ENCODE measurements around the gene ITM2C. TPM values are rescaled to one million over a fixed set of nuclear protein-coding genes. Genes with fewer than 3 reads are reported as not detected.

Gene ITM2C, protein sequence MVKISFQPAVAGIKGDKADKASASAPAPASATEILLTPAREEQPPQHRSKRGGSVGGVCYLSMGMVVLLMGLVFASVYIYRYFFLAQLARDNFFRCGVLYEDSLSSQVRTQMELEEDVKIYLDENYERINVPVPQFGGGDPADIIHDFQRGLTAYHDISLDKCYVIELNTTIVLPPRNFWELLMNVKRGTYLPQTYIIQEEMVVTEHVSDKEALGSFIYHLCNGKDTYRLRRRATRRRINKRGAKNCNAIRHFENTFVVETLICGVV
- 138 TPM for polyA plus RNA-seq (ENCODE audit: insufficient read length)

DNA sequence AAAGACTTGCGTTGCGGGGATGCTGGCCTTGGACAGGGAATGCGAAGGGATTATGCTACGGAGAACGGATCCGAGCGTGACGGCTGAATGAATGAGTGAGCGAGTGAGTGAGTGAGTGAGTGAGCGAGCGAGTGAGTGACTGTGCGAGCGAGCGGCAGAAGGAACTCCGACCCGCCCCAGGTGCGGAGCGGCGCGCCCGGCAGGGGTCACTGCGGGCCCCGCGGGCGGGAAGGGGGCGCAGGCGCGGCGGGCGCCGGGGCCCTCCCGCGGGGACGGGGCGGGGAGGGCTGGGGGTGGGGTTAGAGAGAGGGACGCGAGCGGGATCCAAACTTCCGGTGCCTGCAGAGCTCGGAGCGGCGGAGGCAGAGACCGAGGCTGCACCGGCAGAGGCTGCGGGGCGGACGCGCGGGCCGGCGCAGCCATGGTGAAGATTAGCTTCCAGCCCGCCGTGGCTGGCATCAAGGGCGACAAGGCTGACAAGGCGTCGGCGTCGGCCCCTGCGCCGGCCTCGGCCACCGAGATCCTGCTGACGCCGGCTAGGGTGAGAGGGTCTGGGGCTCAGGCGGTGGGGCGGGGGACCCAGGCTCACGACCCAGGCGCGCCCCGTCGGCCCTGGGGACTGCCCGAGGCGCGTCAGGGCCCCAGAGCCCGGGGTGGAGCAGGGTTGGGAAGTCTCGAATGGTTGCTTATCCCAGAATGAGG is at the start of gene ITM2C:
Gene ITM2C, plus strand, starts transcription at position 338 of the 702 bp plus-strand sequence. Its CDS starts 84 bp downstream, at position 422.
- DNase-seq (ENCODE audit: low read depth): no peak

DNA sequence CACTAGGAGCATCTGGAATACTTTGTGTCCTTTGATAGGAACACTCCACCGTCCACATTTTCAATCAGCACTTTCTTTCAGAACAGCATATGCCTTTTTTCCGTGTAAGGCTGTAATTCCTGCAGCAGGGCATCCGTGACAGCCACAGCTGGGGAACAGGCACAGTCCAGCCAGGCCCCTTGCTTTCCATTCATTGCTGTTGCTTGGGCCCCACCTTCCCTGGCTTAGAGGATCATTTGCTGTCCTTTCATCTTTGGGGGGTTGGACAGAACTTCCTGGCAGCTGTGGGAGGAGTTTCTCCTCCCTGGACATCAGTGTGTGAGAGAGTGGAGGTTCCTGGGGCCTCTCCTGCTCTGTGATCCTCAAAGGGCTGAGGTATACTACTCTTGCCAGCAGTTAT is 49.7 kb upstream of the ITM2C start:
- DNase-seq (ENCODE audit: low read depth): no peak

DNA sequence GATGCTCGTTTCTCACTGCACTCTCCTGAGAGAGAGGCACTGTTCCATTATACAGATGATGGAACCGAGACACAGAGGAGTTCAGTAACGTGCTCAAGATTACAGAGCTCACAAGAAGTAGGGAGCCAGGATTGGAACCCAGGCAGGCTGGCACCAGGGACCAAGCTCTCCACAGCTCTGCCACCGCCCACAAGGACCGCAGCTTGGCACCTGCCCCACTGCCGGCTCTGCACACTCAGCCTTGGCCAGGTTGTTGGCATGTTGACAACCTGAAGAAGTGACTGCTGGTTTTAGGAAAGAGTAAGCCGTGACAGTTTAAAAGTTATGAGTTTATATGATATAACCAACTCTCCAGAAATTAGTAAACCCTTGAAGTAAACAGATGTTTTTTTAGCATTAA is 48.0 kb upstream of the ITM2C start:
- no peak for DNase-seq (ENCODE audit: low read depth)

DNA sequence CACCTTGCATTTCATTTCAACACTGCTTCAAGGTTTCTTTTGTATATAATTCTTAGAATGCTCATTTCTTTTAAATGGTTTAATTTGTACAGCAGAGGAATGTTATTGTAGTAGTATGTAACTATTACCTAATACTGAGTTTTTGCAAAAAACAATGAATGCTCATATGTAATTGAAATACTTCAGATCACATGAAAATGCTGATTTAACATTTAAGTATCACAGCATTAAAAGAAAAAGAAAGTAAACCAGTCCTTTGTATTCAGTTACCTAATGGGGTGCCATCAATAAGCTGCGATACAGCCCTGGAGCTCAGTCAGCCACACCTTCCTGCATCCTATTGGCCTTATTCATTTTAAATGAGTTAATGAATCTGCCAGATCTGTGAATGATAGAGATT is 45.3 kb upstream of the ITM2C start:
- no peak for DNase-seq (ENCODE audit: low read depth)

DNA sequence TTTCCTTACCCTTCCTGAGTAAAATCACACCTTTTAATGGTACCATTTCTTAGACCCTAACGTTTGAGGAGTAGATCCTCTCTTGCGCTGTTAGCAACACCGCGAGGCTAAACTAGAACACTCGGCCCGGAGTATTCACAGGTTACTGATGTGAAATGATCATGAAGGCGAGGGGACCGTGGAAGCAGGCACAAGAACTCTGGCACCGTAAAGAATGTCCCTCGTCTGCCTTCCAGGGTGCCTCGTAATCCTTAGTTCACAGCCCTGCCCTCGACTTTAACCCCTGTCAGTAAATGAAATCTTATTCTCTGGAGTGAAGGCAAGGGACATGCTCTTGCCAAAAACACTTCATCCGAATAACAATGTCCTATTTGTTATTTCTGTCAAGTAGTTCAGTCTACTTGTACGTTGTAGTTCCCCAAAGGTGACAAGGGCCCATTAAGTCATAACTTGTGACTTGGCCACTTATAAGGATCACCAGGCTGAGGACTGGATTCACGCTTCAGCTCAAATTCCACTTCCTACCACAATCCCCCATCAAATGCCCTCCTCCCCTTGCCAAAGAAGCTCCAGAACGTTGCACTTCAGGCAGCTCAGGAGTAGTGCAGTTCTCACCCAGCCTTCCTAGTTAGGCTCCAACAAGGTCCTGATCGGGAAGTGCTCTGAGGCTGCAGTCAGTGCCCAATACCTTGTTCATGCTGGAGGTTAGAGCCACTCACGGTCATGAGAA is 43.3 kb upstream of the ITM2C start:
- no peak for DNase-seq (ENCODE audit: low read depth)

DNA sequence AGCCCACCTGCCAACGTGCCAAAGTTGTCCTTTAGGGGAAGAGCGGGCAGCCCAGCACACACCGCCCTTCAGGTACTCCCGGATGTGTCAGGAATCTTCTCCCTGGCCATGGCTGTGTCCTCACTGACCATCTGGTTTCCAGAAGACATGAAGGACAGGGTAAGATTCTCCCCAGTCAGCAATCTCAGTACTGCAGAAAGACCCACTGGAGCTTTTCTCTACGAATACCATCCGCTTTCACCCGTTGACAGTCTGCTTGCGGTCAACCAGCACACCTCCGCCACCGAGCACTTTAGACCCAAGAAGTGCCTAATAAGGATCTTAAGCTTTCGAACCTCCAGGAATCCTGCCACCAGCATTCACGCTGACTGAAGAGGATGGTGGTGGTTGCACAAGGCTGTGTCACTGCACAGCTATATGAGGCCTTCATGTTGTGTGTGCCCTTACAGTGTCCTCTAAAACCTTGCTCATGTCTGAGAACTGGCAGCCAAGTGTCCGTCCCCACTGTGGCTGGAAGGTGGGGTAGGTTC is 42.7 kb upstream of the ITM2C start:
- DNase-seq (ENCODE audit: low read depth): no peak

DNA sequence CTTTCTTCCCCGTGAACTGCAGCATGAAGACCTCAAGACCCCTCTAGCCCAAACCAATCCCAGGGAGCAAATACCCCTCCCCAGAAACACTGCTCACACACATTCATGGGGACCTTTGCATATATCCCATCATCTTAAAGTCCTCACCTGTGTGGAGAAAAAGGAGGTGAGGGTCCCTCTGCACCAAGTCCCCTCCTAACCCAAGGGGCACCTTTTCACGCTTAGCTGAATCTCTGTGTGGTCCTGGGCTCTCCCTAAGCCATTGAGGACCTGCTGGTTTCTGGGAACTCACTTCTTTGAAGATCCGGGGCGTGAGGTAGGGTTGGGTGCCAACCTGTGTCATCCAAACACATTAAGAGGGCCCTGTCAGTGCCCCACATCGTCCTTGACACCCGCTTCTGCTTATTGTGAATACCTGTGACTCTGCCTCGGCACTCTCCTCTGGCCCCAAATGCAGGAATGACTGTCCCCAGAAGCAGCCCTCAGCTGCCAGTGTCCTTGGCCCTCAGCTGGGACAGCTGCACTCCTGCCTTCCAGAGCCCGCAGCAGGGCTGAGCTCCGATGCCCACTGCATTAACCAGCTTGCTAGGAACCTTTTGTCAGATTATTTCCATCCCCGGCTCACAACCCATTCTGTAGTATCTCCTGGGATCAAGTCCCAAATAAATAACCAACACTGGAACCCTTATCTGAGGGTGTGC is 41.3 kb upstream of the ITM2C start:
- no peak for DNase-seq (ENCODE audit: low read depth)

DNA sequence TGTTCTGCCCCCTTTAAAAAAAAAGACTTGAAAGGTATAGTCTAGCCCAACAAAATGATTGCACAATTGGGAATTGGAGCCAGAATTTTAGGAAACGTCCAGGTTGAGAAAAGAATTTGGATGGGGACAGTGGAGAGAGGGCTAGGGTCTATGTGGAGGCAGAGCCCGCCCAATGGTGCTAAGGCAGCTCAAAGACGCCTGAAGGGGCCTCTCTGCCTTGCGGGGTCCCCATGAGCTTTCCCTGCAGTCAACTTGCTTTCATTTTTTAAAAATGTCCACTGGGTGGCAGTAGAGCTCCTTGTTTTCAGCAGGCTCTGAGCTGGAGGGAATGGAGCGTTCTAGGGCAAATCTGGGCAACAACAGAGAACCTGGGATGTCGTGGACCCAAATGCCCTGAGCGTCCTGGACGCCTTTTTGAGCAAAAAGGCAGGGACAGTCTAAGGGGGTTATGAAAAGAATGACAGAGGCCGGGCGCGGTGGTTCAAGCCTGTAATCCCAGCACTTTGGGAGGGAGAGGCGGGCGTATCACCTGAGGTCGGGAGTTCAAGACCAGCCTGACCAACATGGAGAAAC is 40.2 kb upstream of the ITM2C start:
- DNase-seq (ENCODE audit: low read depth): peak; percentile 65

DNA sequence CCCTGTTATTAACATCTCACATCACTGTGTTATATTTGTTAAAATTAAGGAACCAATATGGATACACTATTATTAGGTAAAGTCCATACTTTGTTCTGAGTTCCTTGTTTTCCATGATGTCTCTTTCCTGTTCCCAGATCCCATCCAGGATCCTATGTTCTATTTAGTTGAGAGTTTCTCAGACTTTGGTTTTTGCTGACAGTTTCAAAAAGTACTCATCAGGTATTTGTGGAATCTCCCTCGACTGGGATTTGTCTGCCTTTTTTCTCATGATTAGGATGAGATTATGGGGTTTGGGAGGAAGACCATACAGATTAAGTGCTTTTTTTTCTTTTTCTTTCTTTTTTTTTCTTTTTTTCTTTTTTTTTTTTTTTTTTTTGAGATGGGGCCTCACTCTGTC is 39.4 kb upstream of the ITM2C start:
- no peak for DNase-seq (ENCODE audit: low read depth)

DNA sequence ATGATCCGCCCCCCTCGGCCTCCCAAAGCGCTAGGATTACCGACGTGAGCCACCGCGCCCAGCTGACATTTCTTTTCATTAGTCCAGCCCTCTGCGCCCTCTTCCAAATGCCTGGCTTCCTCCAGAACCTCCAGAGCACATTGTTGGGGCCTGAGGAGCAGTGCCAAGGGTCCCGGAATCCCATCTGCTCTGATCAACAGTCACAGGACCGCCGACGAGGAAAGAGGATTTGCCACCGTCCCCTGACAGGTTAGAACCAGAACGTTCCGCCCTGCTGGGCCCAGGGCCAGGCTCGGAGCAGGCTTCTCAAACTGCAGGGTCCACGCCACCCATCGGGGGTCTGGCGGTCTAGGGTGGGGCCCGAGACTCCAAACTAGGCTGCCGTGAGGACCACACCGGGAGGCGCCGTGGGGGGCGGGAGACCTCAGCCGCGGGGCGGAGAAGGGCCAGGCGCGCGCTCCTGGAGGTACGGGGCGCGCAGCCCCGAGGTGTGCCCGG is 36.9 kb upstream of the ITM2C start:
- DNase-seq (ENCODE audit: low read depth): no peak

DNA sequence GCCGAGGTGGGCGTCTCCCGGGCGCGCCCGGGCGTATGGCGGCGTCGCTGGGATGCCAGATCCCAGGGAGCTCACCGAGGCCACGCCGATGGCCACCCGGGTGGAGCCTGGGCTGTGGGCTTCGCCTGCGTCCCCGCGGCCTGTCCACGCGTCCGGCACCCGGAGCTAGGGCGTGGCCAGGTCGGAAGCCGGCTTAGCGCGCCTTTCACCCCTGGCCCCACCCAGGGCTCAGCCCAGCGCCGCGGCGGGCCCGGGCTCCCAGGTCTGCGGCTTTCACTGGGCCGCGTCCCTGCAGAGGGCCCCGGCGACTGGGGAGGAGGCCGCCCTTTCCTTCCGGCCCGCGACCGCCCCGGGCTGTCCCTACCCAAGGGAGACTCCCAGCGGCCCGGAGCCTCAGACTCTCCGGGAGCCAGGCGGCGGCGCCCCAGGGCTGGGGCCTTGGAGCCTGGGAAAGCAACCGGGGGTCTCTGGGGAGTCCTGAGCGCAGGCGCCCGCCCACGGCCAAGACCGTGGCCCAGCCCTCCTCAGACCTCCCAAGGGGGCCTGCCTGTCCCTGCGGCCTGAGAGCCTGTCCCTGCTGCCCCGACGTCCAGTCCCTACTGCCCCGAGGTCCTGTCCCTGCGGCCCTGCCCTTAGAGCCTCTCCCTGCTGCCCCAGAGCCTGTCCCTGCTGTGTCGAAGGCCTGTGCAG is 36.3 kb upstream of the ITM2C start:
- no peak for DNase-seq (ENCODE audit: low read depth)

DNA sequence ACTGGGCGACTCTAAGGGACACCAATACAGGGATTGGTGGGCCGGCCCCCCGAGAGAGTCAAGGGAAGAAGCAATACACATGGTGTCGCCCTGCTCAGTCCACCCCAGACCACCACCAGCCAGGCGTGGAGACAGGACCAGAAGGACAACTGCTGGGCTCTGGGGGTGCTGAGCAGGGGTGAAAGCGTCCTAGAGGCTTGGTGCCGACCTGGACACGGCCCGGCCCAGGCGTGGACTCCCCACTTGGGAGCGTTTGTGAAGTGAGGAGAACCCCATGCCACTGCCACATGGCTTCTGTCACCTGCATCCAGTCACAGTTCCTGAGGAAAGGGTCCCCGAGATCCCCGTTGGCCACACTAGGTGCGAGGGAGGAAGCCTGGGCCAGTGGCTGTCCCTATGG is 35.4 kb upstream of the ITM2C start:
- DNase-seq (ENCODE audit: low read depth): no peak

DNA sequence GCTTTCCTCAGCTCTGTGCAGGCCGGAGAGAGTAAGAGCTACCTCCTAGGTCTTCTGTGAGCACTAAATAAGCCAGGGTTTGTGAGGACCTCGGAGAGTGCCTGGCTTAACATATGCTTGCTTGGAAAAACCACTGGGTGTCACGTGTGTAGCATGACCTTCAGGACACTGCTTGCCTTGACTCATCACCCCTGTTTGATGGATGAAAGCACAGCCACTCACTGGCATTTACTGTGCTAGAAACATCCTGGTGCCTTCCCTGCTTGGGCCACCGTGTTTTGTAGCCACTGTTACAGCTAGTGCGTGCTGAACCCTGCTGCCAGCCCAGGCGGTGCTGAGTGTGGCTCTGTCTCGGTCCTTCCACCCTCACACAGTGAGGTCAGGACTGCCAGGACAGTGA is 34.8 kb upstream of the ITM2C start:
- no peak for DNase-seq (ENCODE audit: low read depth)

DNA sequence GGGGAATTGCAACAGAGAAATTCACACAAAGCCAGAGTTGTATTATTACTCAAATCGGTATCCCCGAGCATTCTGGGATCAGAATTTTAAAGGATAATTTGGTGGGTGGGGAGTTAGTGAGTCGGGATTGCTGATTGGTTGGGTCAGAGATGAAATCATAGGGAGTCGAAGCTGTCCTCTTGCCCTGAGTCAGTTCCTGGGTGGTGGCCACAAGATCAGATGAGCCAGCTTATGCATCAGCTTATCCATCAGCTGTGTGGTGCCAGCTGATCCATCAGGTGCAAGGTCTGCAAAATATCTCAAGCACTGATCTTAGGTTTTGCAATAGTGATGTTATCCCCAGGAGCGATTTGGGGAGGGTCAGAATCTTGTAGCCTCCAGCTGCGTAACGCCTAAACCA is 34.3 kb upstream of the ITM2C start:
- no peak for DNase-seq (ENCODE audit: low read depth)

DNA sequence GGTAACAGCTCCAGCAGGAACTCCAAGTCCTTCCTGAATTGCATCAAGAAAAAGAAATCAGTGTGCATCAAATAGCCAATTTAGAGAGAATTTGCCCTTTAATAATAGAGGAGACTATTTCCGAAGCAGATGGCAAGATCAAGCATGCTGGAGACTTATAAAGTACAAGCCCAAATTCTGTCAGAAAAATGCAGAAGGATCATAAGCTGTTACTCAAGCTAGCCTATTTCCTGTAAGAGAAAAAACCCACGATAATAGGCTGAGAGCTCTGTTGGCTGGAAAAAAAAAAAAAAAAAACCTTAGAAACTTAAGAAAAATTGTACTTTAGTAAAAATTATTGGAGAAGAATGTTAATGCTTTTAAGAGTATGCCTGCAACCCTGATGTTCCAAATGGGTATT is 24.4 kb upstream of the ITM2C start:
- DNase-seq (ENCODE audit: low read depth): no peak

DNA sequence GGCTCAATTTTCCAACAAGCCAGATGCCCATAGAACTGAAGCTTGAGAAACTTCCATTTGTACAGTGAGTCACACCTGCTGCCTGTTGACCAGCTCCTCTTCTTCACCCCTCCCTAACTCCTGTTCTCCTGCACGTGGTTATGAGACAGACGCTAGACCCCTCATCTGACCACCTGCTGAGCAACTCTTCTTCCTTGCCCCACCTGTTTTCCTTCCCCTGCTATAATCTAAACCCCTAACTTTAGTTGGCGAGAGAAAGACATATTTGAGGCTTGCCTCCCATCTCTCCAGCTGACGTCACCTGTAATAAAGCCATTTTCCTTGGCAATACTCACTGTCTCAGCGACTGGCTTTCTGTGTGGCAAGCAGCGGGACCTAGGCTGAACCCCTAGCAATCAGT is 22.3 kb upstream of the ITM2C start:
- DNase-seq (ENCODE audit: low read depth): no peak

DNA sequence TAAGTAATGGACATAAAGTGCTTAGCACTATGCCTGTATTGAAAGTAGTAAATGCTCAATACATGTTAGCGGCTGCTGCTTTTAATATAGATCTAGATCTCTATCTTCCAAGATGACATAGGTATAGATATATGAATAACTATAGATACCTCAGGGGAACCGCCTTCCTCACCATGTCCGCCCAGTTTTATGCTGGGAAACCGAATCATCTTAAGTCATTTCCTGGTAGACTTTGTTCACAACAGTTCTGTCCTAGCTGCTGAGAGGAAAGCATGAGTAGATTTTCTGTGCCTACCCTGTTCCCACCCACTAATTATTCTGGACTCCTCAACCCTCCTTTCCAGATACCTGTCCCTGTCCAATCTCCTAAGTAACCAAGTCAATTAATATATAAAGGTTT is 21.6 kb upstream of the ITM2C start:
- DNase-seq (ENCODE audit: low read depth): no peak

DNA sequence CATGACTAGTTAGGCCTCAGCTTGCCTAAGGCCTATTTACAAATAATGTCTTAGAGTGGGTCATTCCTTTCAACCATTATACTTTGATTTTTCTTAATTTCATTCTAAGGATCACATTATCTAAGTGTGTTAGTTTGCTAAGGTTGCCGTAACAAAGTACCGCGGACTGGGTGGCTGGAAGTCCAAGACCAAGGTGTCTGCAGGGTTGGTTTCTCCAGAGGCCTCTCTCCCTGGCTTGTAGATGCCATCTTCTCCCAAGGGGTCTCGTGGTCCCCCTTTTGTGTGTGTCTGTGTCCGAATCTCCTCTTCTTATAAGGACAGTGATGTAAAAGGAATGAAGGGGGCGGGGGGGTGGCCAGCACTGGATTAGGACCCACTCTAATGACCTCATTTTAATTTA is 18.4 kb upstream of the ITM2C start:
- no peak for DNase-seq (ENCODE audit: low read depth)

DNA sequence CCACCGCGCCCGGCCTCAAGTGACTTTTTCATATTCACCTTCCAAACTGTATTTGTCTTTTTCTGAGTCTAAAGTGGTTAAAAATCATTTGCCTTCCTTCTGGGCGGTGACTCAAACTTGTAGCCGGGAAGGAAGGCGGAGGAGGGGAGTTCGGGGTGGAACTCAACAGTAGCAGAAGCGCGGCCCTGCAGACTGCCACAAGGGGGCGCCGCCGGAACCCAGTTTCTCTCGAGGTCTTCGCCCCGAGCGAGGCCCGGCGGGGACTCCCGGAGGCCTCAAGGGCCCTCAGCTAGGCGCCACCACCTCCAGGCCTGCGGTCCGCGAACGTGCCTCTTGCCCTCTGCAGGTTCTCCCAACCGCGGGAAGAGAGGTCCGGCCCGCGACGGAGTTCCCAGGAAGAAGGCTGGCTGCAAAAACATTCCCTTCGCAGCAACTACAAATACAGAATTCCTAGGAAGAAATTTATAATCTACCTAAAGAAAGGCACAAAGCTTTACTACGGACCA is 16.8 kb upstream of the ITM2C start:
- DNase-seq (ENCODE audit: low read depth): no peak

DNA sequence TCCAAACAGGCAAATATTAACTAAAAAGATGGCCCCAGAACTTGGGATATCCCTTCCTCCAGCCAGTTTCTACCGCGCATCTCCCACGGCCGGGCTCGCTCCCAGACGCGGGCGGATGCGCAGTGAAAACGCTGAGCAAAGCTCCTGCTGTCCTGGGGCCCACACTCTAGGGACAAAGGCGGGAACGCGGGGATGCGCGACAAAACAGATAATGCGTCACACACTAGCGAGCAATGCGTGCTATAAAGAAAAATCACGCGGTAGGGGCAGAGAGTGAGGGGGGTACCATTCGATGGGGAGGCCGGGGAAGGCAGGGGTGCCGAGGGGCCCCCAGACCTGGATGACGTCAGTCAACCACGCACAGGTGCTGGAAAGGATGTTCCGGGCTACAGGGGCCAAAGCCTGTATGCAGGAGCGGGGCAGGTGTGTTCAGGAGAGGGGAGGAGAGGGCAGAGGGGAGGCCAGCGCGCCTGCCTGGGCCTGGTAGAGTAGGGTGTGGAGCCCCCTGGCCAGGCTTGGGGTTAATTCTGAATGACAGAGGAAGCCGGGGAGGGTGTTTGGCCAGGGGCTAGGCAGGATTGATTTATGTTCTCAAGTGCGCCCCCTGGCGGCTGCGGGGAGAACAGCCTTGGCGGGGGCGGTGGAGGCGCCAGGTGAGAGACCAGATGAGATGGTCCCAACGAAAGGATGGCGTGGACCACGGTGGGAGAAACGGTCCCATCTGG is 14.9 kb upstream of the ITM2C start:
- no peak for DNase-seq (ENCODE audit: low read depth)

Data from forelimb muscle (tissue), 1 donor.